ENCODE data around the gene KRTAP5-1. TPM values are rescaled to one million over a fixed set of nuclear protein-coding genes. Genes with fewer than 3 reads are reported as not detected.

The KRTAP5-1 gene
- total RNA-seq, 1 donor from 2014 or later = not detected

GRCh38 chr11:1565904-1566247 lies 19.2 kb downstream of the KRTAP5-1 start:
- H3K9me3 ChIP-seq = no peaks in the 10 kb centered on the region
- H3K27ac ChIP-seq = no peak overlapping the region

GRCh38 chr11:1565173-1565903 lies 19.7 kb downstream of the KRTAP5-1 start:
- Histone ChIP-seq H3K27ac (no peak overlapping the region), H3K9me3 (no peaks in the 10 kb centered on the region), H3K4me3 (no peak overlapping the region), H3K36me3 (no peaks in the 10 kb centered on the region), H3K4me1 (peaks cover 16% of the 10 kb centered on the region), H3K27me3 (no peaks in the 10 kb centered on the region)
- intact Hi-C loops (cut with DNase I) = no loop called here
- TF ChIP-seq CTCF (IDR thresholded peaks at IDR 0.05) = no peak
- TF ChIP-seq POLR2AphosphoS5 (IDR thresholded peaks at IDR 0.05; ENCODE audit: insufficient read depth in 1 of 2, low read depth in 1 of 2) = no peak
- no peak for TF ChIP-seq POLR2A (IDR thresholded peaks at IDR 0.05)
- DNase-seq (ENCODE audit: extremely low spot score in 2 of 2) = no peak

More at GRCh38 chr11:1565904-1566247, 19.2 kb downstream of the KRTAP5-1 start:
- H3K4me1 ChIP-seq = peaks cover 22% of the 10 kb centered on the region
- TF ChIP-seq POLR2A (IDR thresholded peaks at IDR 0.05) = no peak
- TF ChIP-seq POLR2AphosphoS5 (IDR thresholded peaks at IDR 0.05; ENCODE audit: insufficient read depth in 1 of 2, low read depth in 1 of 2) = no peak
- TF ChIP-seq CTCF (IDR thresholded peaks at IDR 0.05) = no peak
- no peak for DNase-seq (ENCODE audit: extremely low spot score in 2 of 2)
- intact Hi-C loops (cut with DNase I) = no loop called here
- H3K36me3 ChIP-seq = no peaks in the 10 kb centered on the region
- no peaks in the 10 kb centered on the region for H3K27me3 ChIP-seq
- H3K4me3 ChIP-seq = no peak overlapping the region

- Histone ChIP-seq H3K27me3 (no peaks in the 10 kb centered on the region), H3K36me3 (no peaks in the 10 kb centered on the region), H3K4me3 (no peak overlapping the region), H3K4me1 (peaks cover 17% of the 10 kb centered on the region), H3K27ac (peak overlapping the region; percentile 43), H3K9me3 (no peaks in the 10 kb centered on the region)
- no peak for DNase-seq (ENCODE audit: extremely low spot score in 2 of 2)
- intact Hi-C loops (cut with DNase I) = no loop called here
- TF ChIP-seq POLR2AphosphoS5 (IDR thresholded peaks at IDR 0.05; ENCODE audit: insufficient read depth in 1 of 2, low read depth in 1 of 2) (peak in 1 of 2 donors; percentile 18), POLR2A (IDR thresholded peaks at IDR 0.05) (no peak), CTCF (IDR thresholded peaks at IDR 0.05) (no peak)
Observed at GRCh38 chr11:1564535-1565172, 20.4 kb downstream of the KRTAP5-1 start.

GRCh38 chr11:1563697-1564534 lies 21.2 kb downstream of the KRTAP5-1 start:
- no peak for DNase-seq (ENCODE audit: extremely low spot score in 2 of 2)
- no peak overlapping the region for H3K4me3 ChIP-seq
- no peak overlapping the region for H3K27ac ChIP-seq
- no peaks in the 10 kb centered on the region for H3K36me3 ChIP-seq
- H3K4me1 ChIP-seq = peaks cover 24% of the 10 kb centered on the region
- TF ChIP-seq CTCF (IDR thresholded peaks at IDR 0.05) = no peak
- no peak for TF ChIP-seq POLR2A (IDR thresholded peaks at IDR 0.05)
- no peak for TF ChIP-seq POLR2AphosphoS5 (IDR thresholded peaks at IDR 0.05; ENCODE audit: insufficient read depth in 1 of 2, low read depth in 1 of 2)
- no peaks in the 10 kb centered on the region for H3K27me3 ChIP-seq
- intact Hi-C loops (cut with DNase I) = no loop called here
- H3K9me3 ChIP-seq = no peaks in the 10 kb centered on the region
